ENCODE results near the gene DMP1.

DNA sequence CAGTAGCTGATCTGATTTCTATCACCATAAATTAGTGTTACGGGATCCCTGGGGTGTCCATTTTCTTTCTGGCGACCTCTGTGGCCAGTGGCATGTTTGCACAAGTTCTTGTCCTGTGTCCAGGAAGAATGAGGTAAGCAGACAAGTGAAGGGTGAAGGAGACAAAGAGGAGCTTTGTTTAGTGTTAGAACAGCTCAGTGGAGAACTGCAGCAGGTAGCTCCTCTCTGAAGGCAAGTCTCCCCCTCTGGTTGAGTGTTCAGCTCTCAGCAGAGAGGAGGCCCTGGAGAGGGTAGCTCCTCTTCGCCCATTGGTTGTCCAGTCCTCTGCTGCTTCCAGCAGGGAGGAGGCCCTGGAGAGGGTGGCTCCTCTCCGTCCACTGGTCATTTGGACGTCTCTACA lies 47.2 kb downstream of the DMP1 start:
- TF ChIP-seq POLR2A (IDR thresholded peaks at IDR 0.05) (no peak), EP300 (IDR thresholded peaks at IDR 0.05) (no peak), POLR2AphosphoS5 (IDR thresholded peaks at IDR 0.05) (no peak)
- TF ChIP-seq, protein P1, sequence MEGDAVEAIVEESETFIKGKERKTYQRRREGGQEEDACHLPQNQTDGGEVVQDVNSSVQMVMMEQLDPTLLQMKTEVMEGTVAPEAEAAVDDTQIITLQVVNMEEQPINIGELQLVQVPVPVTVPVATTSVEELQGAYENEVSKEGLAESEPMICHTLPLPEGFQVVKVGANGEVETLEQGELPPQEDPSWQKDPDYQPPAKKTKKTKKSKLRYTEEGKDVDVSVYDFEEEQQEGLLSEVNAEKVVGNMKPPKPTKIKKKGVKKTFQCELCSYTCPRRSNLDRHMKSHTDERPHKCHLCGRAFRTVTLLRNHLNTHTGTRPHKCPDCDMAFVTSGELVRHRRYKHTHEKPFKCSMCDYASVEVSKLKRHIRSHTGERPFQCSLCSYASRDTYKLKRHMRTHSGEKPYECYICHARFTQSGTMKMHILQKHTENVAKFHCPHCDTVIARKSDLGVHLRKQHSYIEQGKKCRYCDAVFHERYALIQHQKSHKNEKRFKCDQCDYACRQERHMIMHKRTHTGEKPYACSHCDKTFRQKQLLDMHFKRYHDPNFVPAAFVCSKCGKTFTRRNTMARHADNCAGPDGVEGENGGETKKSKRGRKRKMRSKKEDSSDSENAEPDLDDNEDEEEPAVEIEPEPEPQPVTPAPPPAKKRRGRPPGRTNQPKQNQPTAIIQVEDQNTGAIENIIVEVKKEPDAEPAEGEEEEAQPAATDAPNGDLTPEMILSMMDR (IDR thresholded peaks at IDR 0.05) = no peak

Data from suprapubic skin (tissue), 4 donors.